Dermis blood vessel endothelial cell (primary cell): ENCODE data around the gene C19orf33. TPM values are rescaled to one million over a fixed set of nuclear protein-coding genes. Genes with fewer than 3 reads are reported as not detected.
"Not testable (repeated sequence)": the region's sequence is repeated elsewhere in the genome, so short reads cannot be mapped to it uniquely, and the experiment has no call there.

ENCODE experiments used
- DNase-seq: peaks from one replicate; pipeline ENCODE4 v3.0.0; 2010
- total RNA-seq: library from RNA; depleted of rRNA; stranded (reverse); fragments of >200 nt; gene quantifications from 2 replicates; pipeline ENCODE4 v1.2.3, GENCODE V29; 2014

Gene C19orf33
- total RNA-seq = 14.8 TPM in 1 of 2 replicates, not detected in the other

- DNase-seq = peak; percentile 21
Observed at GRCh38 chr19:38303517-38304351, at the start of gene C19orf33. C19orf33 (plus strand) TSS chr19:38304251; CDS start chr19:38304262, 11 bp downstream.

- DNase-seq = no peak
Observed at GRCh38 chr19:38255383-38256014, 48.6 kb upstream of the C19orf33 start.

- DNase-seq = not testable (repeated sequence)
Observed at GRCh38 chr19:38261942-38262341, 42.1 kb upstream of the C19orf33 start.

GRCh38 chr19:38262585-38263268 is 41.3 kb upstream of the C19orf33 start:
- DNase-seq = no peak

GRCh38 chr19:38263689-38264485 is 40.2 kb upstream of the C19orf33 start:
- peak; percentile 26 for DNase-seq

- DNase-seq = no peak
Observed at GRCh38 chr19:38264486-38265212, 39.4 kb upstream of the C19orf33 start, which contains the start of gene SPINT2. SPINT2 (plus strand) TSS chr19:38264573; CDS start chr19:38264893, 320 bp downstream.

GRCh38 chr19:38265213-38265861 is 38.7 kb upstream of the C19orf33 start:
- no peak for DNase-seq

GRCh38 chr19:38265921-38266429 is 38.1 kb upstream of the C19orf33 start:
- no peak for DNase-seq

GRCh38 chr19:38266981-38267597 is 37.0 kb upstream of the C19orf33 start:
- peak; percentile 49 for DNase-seq

GRCh38 chr19:38267761-38268483 is 36.1 kb upstream of the C19orf33 start:
- DNase-seq = no peak

- no peak for DNase-seq
Observed at GRCh38 chr19:38268539-38268938, 35.5 kb upstream of the C19orf33 start.

- DNase-seq = no peak
Observed at GRCh38 chr19:38270587-38271167, 33.4 kb upstream of the C19orf33 start.

- no peak for DNase-seq
Observed at GRCh38 chr19:38273499-38273898, 30.6 kb upstream of the C19orf33 start.

GRCh38 chr19:38274739-38275138 is 29.3 kb upstream of the C19orf33 start:
- peak; percentile 34 for DNase-seq

GRCh38 chr19:38276942-38277517 is 27.0 kb upstream of the C19orf33 start:
- no peak for DNase-seq

- DNase-seq = peak; percentile 38
Observed at GRCh38 chr19:38277549-38277948, 26.5 kb upstream of the C19orf33 start.

- DNase-seq = peak; percentile 86
Observed at GRCh38 chr19:38277969-38278680, 25.9 kb upstream of the C19orf33 start.

GRCh38 chr19:38278751-38279150 is 25.3 kb upstream of the C19orf33 start:
- no peak for DNase-seq
